Smooth muscle cell (in vitro differentiated cells): ENCODE results near the gene ATP1B4. TPM values are rescaled to one million over a fixed set of nuclear protein-coding genes. Genes with fewer than 3 reads are reported as not detected.

Source experiments
- DNase-seq: peaks from one replicate; lab custom pipeline; 2025; ENCODE audit not compliant: unreplicated experiment; lab: John Stamatoyannopoulos, UW
- H2AFZ ChIP-seq: fragments of 200-600 bp; sonication (generic); 2 replicates; pipeline ENCODE4 v1.6.0; 2016; ENCODE audit warnings: antibody characterized with exemption, low read depth, mild to moderate bottlenecking
- H3F3A ChIP-seq: fragments of 200-600 bp; sonication (generic); 2 replicates; pipeline ENCODE4 v1.6.0; 2017; ENCODE audit warnings: antibody characterized with exemption, low read depth
- H3K27ac ChIP-seq: fragments of 200-600 bp; sonication (generic); 2 replicates; pipeline ENCODE4 v1.5.1; 2016; ENCODE audit warnings: low read depth, mild to moderate bottlenecking
- H3K27me3 ChIP-seq: fragments of 200-600 bp; sonication (generic); 2 replicates; pipeline ENCODE4 v1.6.1; 2016; ENCODE audit warnings: low read depth, mild to moderate bottlenecking
- H3K36me3 ChIP-seq: fragments of 200-600 bp; sonication (generic); 2 replicates; pipeline ENCODE4 v1.5.1; 2016; ENCODE audit warnings: low read depth
- H3K4me1 ChIP-seq: fragments of 200-600 bp; sonication (generic); 2 replicates; pipeline ENCODE4 v1.5.1; 2016; ENCODE audit warnings: low read depth
- H3K4me2 ChIP-seq: fragments of 200-600 bp; sonication (generic); 2 replicates; pipeline ENCODE4 v1.6.0; 2016; ENCODE audit warnings: mild to moderate bottlenecking
- H3K4me3 ChIP-seq: fragments of 200-600 bp; sonication (generic); 2 replicates; pipeline ENCODE4 v1.5.1; 2016; ENCODE audit warnings: mild to moderate bottlenecking
- H3K79me2 ChIP-seq: fragments of 200-600 bp; sonication (generic); 2 replicates; pipeline ENCODE4 v1.6.0; 2016; ENCODE audit warnings: low read depth, mild to moderate bottlenecking
- H3K9ac ChIP-seq: fragments of 200-600 bp; sonication (generic); 2 replicates; pipeline ENCODE4 v1.6.0; 2016; ENCODE audit warnings: low read depth
- H3K9me3 ChIP-seq: fragments of 200-600 bp; sonication (generic); replicated peaks from 2 replicates; pipeline ENCODE4 v1.5.1; 2016; ENCODE audit warnings: low read depth
- H4K20me1 ChIP-seq: fragments of 200-600 bp; sonication (generic); 2 replicates; pipeline ENCODE4 v1.6.0; 2016; ENCODE audit warnings: low read depth
- WGBS: methylation state at CpG from one replicate; pipeline ENCODE4 v1.1.7; 2016; ENCODE audit warnings: low lambda C conversion rate; 5-methylcytosine and 5-hydroxymethylcytosine counted together
- polyA plus RNA-seq: library from polyadenylated mRNA; unstranded; fragments of >200 nt; fragmentation: Nextera tagmentation; extraction: Ambion mirVana; gene quantifications from 2 replicates; pipeline ENCODE4 v1.2.1, GENCODE V29; 2016
- total RNA-seq: library from RNA; depleted of rRNA; stranded (reverse); fragments of >200 nt; gene quantifications from 2 replicates; pipeline ENCODE4 v1.2.3, GENCODE V29; 2014
- TF ChIP-seq, protein P1 (sequence below): fragments of 200-600 bp; sonication (generic); IDR thresholded peaks from 2 replicates; pipeline ENCODE4 v1.5.1; 2017; ENCODE audit warnings: borderline replicate concordance, mild to moderate bottlenecking, antibody characterized with exemption; ENCODE audit not compliant: insufficient read depth, poor library complexity, severe bottlenecking

ATP1B4 gene
- total and polyA plus RNA-seq, 2 experiments from 2014 or later = not detected

DNA sequence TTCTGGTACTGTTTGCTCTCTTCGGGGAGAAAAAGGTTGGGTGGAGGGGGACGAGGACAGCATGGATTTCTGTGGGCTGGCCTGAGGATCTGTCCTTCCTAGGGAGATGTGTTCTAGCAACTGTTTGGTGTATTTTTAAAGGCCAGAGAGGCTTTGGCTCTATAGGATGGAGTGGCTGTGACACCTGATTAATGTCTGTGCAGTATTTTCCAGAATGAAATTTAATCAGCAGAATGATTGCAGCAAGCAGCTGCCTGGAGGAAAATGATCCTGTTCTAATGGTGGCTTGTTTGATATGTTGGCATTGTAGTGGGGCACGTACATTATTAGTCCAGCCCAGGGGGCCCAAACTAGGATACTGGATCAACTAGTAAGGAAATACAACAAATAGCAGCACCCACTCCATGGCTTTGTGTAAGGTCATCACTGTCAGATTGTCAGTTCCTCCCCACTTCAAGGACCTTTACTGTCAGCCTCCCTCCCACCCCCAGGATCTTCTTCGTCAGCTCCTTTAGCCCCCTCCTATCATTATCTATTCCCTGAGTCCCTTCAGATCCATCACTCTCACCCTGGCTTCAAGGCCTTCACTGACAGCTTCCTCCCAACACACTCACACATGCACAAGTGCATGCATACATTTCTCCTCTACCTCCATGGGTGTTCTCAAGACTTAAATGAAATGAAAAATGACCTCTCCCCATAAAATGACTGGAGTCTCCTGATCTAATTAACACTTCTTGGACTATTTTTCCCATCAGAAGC lies 40.2 kb upstream of the ATP1B4 start:
- Histone ChIP-seq H2AFZ (no peak overlapping the region), H3K9ac (no peak overlapping the region), H3K4me1 (no peaks in the 10 kb centered on the region), H3K9me3 (no peaks in the 10 kb centered on the region), H3K27me3 (no peaks in the 10 kb centered on the region), H3K27ac (no peak overlapping the region), H3K4me3 (no peak overlapping the region), H3K79me2 (no peaks in the 10 kb centered on the region), H3K36me3 (no peaks in the 10 kb centered on the region), H4K20me1 (no peaks in the 10 kb centered on the region), H3K4me2 (no peak overlapping the region), H3F3A (no peaks in the 10 kb centered on the region)
- no peak for DNase-seq
- TF ChIP-seq, protein P1, sequence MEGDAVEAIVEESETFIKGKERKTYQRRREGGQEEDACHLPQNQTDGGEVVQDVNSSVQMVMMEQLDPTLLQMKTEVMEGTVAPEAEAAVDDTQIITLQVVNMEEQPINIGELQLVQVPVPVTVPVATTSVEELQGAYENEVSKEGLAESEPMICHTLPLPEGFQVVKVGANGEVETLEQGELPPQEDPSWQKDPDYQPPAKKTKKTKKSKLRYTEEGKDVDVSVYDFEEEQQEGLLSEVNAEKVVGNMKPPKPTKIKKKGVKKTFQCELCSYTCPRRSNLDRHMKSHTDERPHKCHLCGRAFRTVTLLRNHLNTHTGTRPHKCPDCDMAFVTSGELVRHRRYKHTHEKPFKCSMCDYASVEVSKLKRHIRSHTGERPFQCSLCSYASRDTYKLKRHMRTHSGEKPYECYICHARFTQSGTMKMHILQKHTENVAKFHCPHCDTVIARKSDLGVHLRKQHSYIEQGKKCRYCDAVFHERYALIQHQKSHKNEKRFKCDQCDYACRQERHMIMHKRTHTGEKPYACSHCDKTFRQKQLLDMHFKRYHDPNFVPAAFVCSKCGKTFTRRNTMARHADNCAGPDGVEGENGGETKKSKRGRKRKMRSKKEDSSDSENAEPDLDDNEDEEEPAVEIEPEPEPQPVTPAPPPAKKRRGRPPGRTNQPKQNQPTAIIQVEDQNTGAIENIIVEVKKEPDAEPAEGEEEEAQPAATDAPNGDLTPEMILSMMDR = no peak
- WGBS = 79% methylated on average over 4 of the region's 4 CpGs

DNA sequence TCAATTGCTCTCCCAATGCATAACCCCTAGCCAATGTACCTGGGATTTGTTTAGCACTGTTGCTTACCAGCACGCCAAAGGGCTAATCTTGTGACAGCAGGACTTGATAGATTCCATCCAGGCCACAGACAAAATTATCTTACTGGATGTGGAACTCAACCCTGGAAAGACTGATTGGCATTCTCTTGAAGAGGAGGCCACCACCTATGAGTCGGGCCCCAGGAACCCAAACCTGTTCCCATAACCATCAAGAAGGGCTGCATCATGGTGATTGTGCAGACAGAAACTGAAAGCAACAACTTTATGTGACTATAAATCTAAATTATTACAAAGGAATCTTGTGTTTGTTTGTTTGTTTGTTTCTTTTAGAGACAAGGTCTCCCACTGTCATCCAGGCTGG lies 30.8 kb upstream of the ATP1B4 start:
- DNase-seq = no peak
- TF ChIP-seq, protein P1 = no peak
- WGBS = 70% methylated on average over 2 of the region's 2 CpGs
- no peak overlapping the region for H3K27ac ChIP-seq
- H3K79me2 ChIP-seq = no peaks in the 10 kb centered on the region
- no peaks in the 10 kb centered on the region for H3K27me3 ChIP-seq
- H2AFZ ChIP-seq = no peak overlapping the region
- H3K4me3 ChIP-seq = no peak overlapping the region
- H4K20me1 ChIP-seq = no peaks in the 10 kb centered on the region
- H3K4me2 ChIP-seq = no peak overlapping the region
- H3K36me3 ChIP-seq = no peaks in the 10 kb centered on the region
- no peak overlapping the region for H3K9ac ChIP-seq
- H3K9me3 ChIP-seq = no peaks in the 10 kb centered on the region
- no peaks in the 10 kb centered on the region for H3F3A ChIP-seq
- H3K4me1 ChIP-seq = no peaks in the 10 kb centered on the region

DNA sequence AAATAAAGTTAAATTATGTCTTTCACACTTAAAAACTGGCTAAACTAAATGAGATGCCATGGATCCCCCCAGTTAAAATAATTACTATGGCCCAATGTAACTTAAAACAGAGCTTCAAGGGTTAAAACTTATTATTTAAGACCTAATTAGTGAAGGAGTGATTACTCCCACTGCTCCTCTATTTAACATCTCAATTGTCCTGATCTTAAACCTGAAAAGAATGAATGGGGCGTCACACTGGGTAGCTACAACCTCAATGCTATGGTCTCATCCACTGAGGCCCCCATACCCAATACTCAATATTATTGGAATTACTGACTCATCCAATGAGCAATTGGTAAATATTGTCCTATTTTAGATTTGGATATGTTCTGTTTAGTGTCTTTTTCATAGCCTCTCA lies 29.5 kb upstream of the ATP1B4 start:
- WGBS = 60% methylated on average over 1 of the region's 1 CpG
- no peak overlapping the region for H3K27ac ChIP-seq

More for the DNA sequence above, 29.5 kb upstream of the ATP1B4 start:
- Histone ChIP-seq H3K4me3 (no peak overlapping the region), H3F3A (no peaks in the 10 kb centered on the region), H2AFZ (no peak overlapping the region), H3K4me2 (no peak overlapping the region), H3K27me3 (no peaks in the 10 kb centered on the region), H3K36me3 (no peaks in the 10 kb centered on the region), H4K20me1 (no peaks in the 10 kb centered on the region), H3K9ac (no peak overlapping the region), H3K79me2 (no peaks in the 10 kb centered on the region), H3K4me1 (no peaks in the 10 kb centered on the region), H3K9me3 (peaks cover 3% of the 10 kb centered on the region)
- DNase-seq = no peak
- TF ChIP-seq, protein P1 = no peak
